ENCODE measurements around the gene ZNF12. TPM values are rescaled to one million over a fixed set of nuclear protein-coding genes. Genes with fewer than 3 reads are reported as not detected.
"Not testable (repeated sequence)": the region's sequence is repeated elsewhere in the genome, so short reads cannot be mapped to it uniquely, and the experiment has no call there.

ZNF12 gene
- total RNA-seq, 1 experiment from 2014 or later = 12.2 TPM

DNA sequence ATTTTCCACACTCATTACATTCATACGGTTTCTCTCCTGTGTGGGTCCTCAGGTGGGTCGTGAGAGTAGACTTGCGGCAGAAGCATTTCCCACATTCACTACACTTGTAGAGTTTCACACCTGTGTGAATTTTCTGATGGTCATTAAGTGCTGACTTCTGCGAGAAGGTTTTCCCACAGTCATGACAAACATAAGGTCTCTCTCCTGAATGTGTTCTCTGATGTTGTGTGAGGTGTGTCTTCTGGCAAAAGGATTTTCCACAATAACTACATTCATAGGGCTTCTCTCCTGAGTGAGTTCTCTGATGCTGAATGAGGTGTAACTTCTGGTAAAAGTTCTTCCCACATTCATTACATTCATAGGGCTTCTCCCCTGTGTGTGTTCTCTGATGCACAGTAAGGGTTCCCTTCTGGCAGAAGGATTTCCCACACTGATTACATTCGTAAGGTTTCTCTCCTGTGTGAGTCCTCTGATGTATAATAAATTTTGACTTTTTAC is 15.1 kb downstream of the ZNF12 start:
- peak; percentile 16 for DNase-seq (ENCODE audit: low read depth)

DNA sequence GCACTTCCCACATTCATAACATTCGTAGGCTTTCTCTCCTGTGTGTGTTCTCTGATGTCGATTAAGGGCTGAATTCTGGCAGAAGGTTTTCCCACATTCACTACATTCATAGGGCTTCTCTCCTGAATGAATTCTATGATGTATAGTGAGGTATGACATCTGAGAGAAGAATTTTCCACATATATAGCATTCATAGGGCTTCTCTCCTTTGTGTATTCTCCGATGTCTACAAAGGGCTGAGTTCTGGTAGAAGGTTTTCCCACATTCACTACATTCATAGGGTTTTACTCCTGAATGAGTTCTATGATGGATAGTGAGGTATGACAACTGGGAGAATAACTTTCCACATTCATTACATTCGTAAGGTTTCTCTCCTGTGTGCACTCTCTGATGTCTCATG is 15.6 kb downstream of the ZNF12 start:
- no peak for DNase-seq (ENCODE audit: low read depth)

DNA sequence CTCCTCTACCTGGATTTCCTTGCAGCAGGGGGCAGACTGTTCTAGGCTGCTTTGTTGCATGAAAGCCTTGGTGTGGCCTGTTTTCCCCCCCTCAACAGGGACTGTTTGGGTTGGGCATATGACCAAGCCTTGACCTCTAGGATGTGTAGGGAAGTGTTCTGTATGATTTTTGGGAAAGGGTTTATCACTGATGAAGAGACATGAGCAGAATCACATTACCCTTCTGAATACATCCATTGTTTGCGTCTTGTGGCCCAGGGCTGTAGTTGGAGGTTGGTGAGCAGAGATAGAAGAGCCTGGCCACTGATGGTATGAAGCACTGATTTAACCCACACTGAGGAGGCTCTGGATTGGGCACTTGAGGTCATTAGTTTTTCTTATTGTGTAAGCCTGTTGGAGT is 26.6 kb downstream of the ZNF12 start:
- DNase-seq (ENCODE audit: low read depth) = no peak

DNA sequence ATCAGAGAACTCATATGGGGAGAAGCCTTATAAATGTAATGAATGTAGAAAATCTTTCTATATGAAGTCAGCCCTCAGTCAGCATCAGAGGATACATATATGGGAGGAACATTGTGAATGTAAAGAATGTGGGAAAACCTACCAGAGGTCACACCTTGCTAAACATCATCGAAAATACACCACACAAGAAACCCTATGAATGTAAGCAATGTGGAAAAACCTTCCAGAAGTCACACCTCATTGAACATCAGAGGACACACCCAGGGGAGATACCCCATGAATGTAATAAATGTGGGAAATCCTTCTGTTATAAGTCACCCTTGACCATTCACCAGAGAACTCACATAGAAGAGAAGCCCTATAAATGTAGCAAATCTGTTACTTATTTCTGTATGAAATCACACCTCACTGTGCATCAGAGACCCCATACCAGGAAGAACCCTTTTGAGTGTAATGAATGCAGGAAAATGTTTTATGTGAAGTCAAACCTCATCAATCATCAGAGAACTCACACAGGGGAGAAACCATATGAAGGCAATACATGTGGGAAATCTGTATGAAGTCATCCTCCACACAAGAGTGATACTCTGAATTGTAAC is 30.8 kb downstream of the ZNF12 start:
- DNase-seq (ENCODE audit: low read depth) = no peak

DNA sequence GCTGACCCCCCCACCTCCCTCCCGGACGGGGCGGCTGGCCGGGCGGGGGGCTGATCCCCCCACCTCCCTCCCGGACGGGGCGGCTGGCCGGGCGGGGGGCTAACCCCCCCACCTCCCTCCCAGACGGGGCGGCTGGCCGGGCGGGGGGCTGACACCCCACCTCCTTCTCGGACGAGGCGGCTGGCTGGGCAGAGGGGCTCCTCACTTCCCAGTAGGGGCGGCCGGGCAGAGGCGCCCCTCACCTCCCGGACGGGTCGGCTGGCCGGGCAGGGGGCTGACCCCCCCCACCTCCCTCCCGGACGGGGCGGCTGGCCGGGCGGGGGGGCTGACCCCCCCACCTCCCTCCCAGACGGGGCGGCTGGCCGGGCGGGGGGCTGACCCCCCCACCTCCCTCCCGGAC is 35.9 kb downstream of the ZNF12 start:
- DNase-seq (ENCODE audit: low read depth) = not testable (repeated sequence)

DNA sequence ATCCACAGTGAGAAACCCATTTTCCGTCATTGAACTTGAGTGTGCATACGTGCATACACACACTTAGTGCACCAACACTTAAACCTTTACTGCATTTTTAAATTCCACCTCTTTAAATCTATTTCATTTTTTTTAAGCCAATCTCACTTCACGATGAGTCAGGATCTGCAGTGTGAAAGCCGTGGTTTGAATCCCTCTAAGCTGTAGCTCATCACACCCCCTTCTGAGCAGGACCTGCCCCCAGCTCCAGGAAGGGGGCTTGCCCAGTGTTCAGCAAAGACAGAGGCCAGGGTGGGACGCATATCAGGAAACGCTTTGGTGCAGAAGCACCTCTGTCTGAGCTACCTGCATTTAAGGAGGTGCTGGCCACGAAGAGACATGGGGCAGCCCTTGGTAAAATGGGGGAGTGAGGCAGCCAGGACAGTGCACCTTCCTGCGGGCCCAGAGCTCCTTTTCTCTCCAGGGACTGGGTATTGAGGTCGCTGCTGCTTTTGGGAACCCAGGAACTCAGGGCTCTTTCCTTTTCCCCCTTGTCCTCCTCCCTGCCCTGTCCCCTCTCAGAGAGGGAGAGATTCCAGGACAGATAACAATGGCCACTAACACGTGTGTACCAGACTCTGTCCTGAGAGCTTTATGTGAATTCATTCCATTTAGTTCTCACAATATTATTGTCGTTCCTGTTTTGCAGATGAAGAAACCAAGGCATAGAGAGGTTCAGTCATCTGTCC is 48.0 kb downstream of the ZNF12 start:
- DNase-seq (ENCODE audit: low read depth) = no peak

DNA sequence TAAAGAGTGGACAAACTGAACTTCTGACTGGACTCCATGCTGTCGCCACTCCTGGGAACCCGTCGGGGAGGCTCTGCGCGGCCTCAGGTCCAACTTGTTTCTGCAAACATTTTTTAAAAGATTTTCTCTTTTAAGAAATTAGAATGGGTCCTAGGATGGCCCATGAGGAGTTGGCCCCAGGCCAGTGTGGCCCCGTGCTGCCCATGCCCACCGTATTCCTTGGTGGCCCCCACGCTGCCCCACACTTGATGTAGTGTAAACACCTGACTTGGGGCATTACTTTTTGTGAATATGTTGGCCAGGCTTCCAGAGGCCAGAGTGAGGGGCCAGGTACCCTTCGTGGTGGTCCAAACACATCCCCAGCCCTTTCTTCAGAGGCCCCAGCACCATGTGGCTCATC is 50.3 kb downstream of the ZNF12 start:
- DNase-seq (ENCODE audit: low read depth) = no peak

DNA sequence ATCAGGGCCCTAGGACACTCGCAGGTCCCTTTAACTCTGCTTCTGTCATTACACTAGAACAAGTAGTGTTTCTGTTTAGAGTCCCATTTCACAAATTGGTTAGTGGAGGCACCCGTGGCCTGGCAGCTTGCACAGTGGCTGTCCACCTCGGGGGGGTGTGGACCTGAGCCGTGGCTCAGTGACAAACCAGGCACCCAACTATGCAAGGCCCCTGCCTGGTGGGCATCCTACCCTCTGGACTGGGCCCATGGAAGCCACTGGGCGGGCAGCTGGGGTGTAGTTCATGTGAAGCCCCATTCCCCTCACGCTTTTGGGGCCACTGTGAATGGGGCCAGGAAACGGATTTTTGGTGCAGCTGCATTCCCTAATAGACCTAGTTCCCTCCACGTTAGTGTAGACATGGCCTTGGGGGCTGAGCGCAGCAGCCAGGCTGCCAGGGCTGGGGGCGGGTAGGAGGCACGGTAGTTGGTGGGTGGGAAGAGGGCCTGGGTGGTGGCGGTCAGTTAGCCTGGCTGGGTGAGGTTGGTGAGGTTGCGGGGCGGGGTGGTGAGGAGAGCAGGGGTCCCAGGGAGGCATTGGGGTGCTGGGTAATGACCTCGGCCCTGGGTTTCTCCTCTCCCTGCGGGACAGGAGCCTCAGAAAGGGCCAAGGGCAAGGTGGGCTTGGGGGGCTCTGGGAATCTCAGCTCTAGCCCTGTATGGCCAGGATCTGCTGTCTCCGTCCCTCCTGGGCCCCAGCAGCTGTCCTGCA is 50.9 kb downstream of the ZNF12 start:
- DNase-seq (ENCODE audit: low read depth) = no peak

DNA sequence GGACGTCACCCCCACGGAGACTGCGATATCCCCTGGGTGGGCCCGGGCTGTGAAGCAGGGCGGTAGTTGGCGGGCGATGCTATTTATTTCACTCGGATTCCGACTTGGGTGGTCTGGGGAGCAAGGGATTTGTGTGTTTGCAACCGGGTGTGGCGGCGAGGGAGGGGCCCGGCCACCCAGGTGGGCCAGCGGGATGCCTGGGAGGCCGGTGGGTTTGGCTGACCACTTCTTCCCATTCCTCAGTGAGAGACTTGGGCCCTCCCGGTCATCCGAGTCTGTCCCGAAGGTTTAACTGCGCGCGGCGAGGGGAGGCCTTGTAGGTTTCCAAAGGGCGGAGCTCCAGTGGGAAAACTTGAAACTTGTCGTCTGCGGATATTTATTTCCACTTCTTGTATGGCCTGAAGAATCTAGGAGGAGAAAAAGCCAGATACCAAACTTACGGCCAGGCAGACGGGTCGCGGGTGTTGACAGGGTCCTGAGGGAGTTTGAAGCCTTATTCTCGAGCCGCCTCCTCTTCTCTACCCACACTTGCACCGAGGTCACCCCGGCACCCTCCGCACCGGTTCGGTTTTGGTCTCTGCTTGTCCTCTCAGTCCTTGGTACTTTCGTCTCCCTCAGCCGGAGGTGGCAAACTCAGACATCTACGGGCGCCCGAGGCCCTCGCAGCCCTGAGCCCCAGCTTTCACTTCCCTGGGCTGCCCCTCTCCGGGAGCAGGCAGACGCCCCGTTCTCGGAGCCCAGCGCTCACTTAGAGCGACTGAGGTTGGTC is 51.7 kb downstream of the ZNF12 start:
- DNase-seq (ENCODE audit: low read depth) = no peak

DNA sequence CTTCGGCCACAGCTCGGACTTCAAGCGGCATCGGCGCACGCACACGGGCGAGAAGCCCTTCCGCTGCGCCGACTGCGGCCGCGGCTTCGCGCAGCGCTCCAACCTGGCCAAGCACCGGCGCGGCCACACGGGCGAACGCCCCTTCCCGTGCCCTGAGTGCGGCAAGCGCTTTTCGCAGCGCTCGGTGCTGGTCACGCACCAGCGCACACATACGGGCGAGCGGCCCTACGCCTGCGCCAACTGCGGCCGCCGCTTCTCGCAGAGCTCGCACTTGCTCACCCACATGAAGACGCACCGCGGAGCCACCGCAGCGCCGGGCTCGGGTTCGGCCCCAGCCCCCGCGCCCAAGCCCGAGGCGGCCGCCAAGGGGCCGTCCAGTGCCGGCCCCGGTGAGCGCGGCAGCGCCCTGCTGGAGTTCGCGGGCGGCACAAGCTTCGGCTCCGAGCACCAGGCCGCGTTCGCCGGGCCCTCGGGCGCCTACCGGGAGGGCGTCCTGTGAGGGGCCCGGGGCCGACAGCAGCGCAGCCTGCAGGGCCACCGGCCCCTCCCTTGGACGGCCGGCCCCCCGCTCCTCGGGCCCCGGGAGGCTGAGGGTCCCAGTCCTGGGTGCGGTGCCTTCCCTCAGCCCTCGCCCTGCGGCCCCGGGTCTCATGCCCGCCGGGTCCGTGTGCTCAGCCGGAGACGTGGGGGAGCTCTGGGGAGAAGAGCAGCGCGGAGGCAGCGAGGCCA is 52.5 kb downstream of the ZNF12 start:
- no peak for DNase-seq (ENCODE audit: low read depth)

DNA sequence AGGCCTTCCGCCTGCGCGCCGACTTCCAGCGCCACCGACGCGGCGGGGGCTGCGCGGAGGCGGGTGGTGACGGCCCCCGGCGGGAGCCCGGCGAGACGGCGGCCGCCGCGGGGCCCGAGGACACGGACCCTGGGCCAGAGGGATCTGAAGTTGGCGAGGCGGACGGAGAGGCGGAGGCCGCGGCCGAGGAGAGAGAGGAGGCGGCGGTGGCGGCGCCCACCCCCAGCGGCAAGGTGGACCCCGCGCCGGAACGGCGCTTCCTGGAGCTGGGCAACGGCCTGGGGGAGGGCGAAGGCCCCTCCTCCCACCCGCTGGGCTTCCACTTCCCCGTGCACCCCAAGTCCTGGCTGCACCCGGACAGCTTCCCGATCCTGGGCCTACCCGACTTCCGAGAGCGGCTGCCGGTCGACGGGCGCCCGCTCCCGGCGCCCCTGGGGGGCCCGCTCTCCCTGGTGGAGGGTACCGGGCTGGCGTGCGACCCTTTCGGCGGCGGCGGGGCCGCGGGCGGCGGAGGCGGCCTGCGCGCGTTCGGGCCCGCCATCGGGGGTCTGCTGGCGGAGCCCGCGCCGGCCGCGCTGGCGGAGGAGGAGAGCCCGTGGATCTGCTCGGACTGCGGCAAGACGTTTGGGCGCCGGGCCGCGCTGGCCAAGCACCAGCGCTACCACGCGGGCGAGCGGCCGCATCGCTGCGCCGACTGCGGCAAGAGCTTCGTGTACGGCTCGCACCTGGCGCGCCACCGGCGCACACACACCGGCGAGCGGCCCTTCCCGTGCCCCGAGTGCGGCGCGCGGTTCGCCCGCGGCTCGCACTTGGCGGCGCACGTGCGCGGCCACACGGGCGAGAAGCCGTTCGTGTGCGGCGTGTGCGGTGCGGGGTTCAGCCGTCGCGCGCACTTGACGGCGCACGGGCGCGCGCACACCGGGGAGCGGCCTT is 53.4 kb downstream of the ZNF12 start:
- no peak for DNase-seq (ENCODE audit: low read depth)

DNA sequence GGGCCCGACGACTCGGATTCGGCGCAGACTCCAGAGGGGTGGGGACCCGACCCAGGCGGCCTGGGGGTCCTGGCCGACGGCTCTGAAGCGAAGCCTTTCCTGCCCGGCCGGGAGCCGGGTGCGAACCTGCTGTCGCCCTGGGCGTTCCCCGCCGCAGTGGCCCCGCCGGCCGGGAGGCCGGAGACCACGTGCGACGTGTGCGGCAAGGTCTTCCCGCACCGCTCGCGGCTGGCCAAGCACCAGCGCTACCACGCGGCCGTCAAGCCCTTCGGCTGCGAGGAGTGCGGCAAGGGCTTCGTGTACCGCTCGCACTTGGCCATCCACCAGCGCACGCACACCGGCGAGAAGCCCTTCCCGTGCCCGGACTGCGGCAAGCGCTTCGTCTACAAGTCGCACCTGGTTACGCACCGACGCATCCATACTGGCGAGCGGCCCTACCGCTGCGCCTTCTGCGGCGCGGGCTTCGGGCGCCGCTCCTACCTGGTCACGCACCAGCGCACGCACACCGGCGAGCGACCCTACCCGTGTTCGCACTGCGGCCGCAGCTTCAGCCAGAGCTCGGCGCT is 54.2 kb downstream of the ZNF12 start:
- no peak for DNase-seq (ENCODE audit: low read depth)

DNA sequence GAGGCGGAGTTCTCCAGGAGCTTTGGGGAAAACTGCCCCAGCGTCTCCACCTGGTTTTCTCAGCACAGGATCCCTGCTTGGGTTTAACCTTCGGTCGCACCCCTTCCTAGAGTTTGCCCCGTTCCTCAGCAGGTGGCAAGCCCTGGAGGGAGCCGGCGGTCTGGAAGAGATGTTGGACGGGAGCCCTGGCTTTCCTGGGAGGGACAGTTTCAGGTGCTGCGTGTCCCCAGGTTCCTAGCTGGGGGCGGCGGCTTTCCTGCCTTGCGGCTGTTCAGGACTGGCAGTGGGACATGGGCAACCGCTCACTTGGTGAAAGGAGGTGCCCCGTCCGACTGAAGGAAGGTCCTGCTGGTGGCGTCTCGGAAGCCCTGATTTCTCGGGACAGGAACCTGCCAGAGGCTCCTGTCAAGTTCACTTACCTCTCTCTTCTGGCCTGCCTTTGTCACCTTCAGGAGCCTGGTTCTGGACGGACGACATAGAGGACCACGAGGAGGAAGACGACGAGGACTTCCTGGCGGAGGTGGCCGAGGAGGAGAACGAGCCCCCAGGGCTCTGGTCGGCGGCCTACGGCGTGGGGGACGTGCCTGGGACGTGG is 54.8 kb downstream of the ZNF12 start:
- DNase-seq (ENCODE audit: low read depth) = no peak

DNA sequence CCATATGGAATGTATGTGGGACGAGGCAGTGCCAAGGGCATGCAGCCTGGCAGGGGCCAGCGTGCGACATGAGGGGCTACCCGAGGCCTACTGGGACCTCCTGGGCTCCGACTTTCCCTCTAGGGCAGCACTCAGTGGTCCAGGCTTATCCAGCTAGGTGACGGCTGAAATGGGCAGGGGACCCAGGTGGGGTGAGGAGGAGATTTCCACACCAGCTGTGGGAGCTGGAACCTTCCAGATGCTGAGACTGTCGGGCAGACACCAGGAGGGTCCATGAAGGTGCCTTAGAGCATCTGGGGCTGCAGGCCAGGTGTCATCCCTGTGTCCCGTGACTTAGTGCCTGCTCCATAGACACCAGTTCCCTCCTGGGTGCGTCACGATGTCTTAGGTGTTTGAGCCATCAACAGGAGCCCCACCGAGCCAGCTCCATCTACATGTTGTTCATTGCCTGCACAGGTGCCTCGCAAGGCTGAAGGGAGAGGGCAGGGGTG is 56.2 kb downstream of the ZNF12 start:
- no peak for DNase-seq (ENCODE audit: low read depth)

DNA sequence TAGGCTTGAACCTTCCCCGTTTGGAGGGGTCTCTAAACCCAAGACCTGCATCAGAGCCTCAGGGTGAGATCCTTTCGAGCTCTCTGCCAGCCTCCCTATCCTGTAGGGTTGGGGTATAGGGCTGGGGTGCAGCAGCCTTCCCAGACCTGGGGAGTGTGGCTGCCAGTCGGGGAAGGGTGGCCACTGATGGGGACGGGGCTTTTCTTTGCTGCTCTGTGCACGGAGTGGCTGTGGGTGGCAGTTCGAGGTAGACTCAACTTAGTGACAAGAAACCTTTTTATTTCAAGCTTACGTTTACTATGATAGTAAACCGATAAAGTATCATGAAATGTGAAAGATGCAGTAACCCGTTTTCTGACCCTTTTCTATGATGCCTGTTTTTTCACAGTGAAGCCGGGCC is 56.7 kb downstream of the ZNF12 start:
- no peak for DNase-seq (ENCODE audit: low read depth)

DNA sequence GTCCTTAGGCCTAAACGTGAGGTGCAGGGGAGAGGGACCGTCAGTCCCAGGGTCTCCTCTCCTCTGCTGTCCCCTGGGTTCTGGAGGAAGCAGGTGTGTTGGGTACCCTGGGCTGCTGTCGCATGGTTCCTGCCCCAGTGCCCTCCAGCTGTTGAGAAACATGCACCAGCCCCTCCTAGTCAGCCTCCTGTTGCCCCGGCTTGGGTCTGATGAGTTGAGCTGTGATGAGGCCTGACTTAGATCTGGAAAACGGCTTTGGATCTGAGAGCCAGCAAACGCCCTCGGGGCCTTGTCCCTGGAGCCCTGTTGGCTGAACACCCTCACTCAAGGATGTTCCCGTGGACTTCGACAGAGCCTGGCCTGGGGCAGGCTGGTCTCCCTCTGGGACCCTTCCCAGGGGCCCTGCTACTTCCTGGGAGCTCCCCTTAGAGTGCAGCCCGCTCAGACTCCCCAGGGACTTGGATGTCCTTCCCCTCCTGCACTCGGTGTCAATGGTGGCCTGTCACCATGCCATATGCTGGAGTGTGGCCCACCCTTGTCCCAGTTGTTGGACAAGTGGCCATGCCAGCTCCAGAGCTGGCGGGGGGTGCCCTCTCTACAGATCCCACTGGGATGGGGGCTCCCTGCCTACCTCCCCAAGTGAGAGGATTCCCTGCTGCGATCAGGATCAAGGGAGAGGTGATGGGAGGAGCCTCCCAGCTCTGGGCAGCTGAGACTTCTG is 57.3 kb downstream of the ZNF12 start:
- no peak for DNase-seq (ENCODE audit: low read depth)

DNA sequence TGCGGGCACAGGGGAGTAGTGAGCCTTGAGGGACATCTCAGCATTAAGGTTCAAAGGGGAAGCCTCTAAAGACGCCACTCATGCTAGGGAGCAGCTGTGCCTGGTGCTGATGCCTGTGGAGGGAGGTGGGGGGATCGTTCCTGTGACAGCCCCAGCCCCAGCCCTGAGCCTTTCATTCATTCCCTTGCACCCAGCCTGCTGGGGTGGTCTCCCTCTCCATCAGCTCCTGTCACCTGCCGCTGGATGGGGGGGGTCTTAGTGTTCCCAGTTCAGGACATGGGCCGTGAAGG is 58.0 kb downstream of the ZNF12 start:
- no peak for DNase-seq (ENCODE audit: low read depth)

DNA sequence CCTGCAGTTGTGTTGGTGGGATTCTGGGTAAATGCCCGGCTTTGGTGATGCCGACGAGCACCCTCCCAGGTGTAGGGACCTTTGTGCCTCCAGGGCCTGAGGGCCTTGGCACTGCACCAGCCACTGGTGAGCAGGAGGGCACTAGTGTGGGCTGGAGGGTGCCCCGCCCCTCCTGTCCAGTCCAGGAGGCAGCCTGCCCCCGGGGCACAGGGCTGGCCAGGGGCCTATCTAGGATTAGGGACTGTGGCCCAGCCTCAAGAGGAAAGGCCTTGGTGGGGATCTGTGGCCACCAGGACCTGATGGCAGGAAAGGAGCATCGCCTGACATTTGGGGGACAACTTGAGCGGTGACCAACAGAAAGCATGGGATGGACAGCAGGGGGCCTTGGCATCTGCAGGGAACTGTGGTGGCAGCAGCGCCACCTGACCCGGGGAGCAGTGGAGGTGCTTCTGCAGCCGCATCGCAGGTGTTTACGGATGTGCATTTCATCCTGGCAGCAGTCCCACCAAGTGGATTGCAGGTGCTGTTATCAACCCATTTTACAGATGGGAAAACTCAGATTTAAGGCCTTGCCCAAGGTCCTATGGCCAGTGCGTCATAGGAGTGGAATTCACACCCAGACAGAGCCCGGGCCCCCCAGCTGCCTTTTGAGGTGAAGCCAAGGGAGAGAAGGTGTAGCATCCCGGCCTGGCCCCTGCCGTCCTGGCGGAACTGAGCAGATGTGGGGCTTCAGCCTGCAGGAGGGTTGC is 58.5 kb downstream of the ZNF12 start:
- DNase-seq (ENCODE audit: low read depth) = no peak
